HUES48 (cell line): ENCODE results near the gene LPCAT1.
"Not testable (repeated sequence)": the region's sequence is repeated elsewhere in the genome, so short reads cannot be mapped to it uniquely, and the experiment has no call there.

Source experiments
- H3K27ac ChIP-seq: one replicate; pipeline ENCODE4 v1.7.0; 2013; ENCODE audit warnings: low read depth, low read length, inconsistent platforms
- H3K27me3 ChIP-seq: 2 replicates; pipeline ENCODE4 v1.6.1; 2013; ENCODE audit warnings: mild to moderate bottlenecking, low read length; ENCODE audit not compliant: control insufficient read depth, insufficient read depth
- H3K36me3 ChIP-seq: 2 replicates; pipeline ENCODE4 v1.6.1; 2013; ENCODE audit warnings: low read length; ENCODE audit not compliant: control insufficient read depth, insufficient read depth
- H3K4me1 ChIP-seq: 2 replicates; pipeline ENCODE4 v1.6.1; 2013; ENCODE audit warnings: mild to moderate bottlenecking, low read length; ENCODE audit not compliant: control insufficient read depth, insufficient read depth
- H3K4me3 ChIP-seq: 2 replicates; pipeline ENCODE4 v1.5.1; 2013; ENCODE audit warnings: mild to moderate bottlenecking, low read depth, low read length
- H3K9ac ChIP-seq: 2 replicates; pipeline ENCODE4 v1.6.1; 2013; ENCODE audit warnings: mild to moderate bottlenecking, low read depth, low read length, moderate library complexity
- H3K9me3 ChIP-seq: 2 replicates; pipeline ENCODE4 v1.6.1; 2013; ENCODE audit warnings: low read length; ENCODE audit not compliant: control insufficient read depth, insufficient read depth

LPCAT1 gene

DNA sequence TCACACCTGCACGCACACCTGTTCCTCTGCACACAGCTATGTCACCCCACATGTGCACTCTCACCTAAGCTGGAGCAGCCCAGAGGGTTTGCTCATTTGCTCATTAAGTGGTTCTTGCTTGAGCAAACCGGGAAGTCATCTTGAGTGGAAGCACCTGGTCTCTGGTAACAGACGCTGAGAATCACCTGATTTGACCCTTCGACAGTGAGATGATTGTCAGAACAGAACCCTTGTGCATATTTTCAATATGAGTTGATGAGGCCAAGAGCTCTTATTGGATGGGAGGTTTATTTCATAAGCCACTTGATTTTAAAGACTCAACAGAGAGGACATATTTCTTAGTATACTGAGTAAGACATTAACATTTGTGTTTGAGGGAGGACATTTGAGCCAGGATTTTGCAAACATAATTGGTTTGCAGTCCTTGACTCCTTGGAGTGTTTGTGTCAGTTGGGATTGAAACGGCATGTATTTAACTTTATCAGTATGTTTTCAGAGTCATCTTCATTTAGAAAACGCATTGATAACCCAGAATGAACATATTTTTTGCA, 22.1 kb upstream of the LPCAT1 start:
- no peaks in the 10 kb centered on the region for H3K4me1 ChIP-seq
- no peaks in the 10 kb centered on the region for H3K9me3 ChIP-seq
- H3K9ac ChIP-seq: no peak overlapping the region
- no peak overlapping the region for H3K27ac ChIP-seq
- H3K4me3 ChIP-seq: no peak overlapping the region
- H3K27me3 ChIP-seq: no peaks in the 10 kb centered on the region
- no peaks in the 10 kb centered on the region for H3K36me3 ChIP-seq

DNA sequence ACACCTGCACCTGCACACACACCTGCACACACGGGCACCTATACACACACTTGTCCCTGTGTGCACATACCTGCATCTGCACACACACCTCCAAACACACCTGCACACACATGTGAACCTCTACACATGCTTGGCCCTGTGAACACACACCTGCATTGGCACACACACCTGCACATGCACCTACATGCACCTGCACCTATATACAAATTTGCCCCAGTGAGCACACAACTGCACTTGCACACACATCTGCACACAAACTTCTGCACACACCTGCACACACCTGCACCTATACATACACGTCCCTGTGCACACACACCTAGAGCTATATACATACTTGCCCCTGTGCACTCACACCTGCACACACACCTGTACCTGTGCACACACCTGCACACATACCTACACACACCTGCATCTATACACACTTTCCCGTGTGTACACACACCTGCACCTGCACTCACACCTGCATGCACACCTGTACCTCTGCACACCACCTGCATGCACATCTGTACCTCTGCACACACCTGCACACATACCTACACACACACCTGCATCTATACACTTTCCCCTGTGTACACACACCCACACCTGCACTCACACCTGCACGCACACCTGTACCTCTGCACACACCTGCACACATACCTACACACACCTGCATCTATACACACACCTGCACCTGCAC, 21.5 kb upstream of the LPCAT1 start:
- no peak overlapping the region for H3K27ac ChIP-seq
- no peak overlapping the region for H3K4me3 ChIP-seq
- H3K9me3 ChIP-seq: no peaks in the 10 kb centered on the region
- H3K4me1 ChIP-seq: no peaks in the 10 kb centered on the region
- H3K36me3 ChIP-seq: no peaks in the 10 kb centered on the region
- H3K9ac ChIP-seq: no peak overlapping the region
- H3K27me3 ChIP-seq: no peaks in the 10 kb centered on the region

DNA sequence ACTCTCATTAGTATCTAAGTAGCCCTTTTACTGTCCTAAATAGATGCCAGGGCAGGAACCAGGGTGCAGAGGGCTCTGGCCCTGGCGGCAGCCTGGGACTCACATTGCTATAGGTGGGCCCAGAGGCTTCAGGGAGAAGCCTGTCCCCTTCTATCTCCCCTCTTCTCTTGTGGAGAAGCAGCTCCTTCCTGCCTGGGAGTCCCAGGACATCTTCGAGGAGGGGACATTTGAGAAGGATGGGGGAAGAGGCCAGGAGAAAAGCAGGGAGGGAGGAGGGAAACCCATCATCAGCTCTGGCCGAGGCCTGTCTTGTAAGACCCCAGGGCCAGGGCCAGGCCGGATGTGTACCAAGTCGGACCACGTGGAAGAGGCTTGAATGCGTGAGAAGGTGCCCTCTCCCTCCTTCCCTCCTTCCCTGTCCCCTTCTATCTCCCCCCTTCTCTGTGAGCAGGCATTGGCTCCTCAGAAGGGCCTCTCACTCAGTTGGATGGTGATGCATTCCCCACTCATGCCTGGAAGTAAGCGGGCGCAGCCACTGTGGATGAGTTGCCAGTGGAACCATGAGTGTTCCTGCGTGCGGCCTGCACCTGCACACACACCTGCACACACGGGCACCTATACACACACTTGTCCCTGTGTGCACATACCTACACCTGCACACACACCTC, 20.7 kb upstream of the LPCAT1 start:
- Histone ChIP-seq H3K4me3 (no peak overlapping the region), H3K9ac (no peak overlapping the region), H3K27ac (no peak overlapping the region), H3K4me1 (no peaks in the 10 kb centered on the region), H3K27me3 (no peaks in the 10 kb centered on the region), H3K36me3 (no peaks in the 10 kb centered on the region), H3K9me3 (no peaks in the 10 kb centered on the region)

DNA sequence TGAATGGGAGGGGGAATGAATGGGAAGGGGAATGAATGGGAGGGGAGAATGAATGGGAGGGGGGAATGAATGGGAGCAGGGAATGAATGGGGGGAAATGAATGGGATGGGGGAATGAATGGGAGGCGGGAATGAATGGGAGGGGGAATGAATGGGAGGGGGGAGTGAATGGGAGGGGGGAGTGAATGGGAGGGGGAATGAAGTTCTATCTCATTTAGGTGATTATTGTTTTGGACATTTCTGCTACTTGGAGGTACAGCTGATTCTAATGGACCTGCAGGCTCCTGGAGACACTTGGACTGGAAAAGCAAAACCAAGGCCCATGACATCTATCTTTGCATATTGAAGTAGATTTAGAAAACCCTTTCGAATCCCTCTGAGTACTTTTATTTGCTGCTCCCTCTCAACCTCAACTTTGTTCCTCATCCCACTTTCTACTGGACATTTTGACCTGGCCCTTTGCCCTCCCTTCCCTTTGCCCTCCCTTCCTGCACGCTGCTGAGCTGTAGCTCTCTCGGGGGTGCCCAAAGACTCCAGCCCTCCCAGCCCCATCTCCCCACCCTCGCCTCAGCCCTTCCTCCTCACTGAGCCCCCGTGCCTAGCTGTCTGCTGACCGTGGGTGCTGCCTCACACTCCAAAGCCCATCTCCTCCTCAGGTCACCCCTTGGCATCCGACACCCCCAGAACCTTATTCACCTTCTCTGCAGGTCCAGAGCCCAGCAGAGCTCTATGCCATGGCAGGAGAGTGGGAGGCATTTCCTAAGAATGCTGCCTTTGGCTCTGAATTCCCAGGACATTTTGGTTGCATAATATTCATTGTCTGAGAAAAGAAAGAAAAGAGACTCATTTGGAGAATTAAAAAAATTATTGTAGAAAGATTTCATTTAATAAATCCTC, 19.9 kb upstream of the LPCAT1 start:
- H3K27ac ChIP-seq: no peak overlapping the region

DNA sequence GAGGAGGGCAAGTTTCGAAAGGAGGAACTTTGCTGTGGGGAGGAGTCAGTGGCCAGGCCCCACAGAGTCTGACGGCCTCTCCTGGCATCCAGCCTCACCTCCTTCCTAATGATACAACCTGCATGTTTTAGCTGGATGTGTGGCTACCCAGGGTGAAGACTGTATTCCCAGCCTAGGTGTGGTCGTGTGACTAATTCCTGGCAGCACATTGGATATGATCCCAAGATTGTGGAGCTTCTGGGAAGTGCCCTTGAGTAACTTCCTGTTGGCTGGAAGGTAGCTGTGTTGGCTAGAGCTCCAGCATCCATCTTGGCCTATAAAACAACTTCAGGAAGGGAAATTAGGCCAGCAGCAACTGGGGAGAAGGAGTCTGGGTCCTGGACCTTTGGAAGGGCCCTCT, 19.0 kb upstream of the LPCAT1 start:
- no peaks in the 10 kb centered on the region; the same call in 1 of the 2 replicates for H3K9me3 ChIP-seq
- no peaks in the 10 kb centered on the region for H3K27me3 ChIP-seq
- H3K4me1 ChIP-seq: no peaks in the 10 kb centered on the region
- no peaks in the 10 kb centered on the region for H3K36me3 ChIP-seq
- H3K9ac ChIP-seq: no peak overlapping the region
- no peak overlapping the region for H3K27ac ChIP-seq
- H3K4me3 ChIP-seq: no peak overlapping the region

More for the DNA sequence above, 19.9 kb upstream of the LPCAT1 start:
- Histone ChIP-seq H3K4me1 (no peaks in the 10 kb centered on the region), H3K36me3 (no peaks in the 10 kb centered on the region), H3K27me3 (no peaks in the 10 kb centered on the region), H3K4me3 (no peak overlapping the region), H3K9me3 (no peaks in the 10 kb centered on the region; the same call in 1 of the 2 replicates), H3K9ac (no peak overlapping the region)

DNA sequence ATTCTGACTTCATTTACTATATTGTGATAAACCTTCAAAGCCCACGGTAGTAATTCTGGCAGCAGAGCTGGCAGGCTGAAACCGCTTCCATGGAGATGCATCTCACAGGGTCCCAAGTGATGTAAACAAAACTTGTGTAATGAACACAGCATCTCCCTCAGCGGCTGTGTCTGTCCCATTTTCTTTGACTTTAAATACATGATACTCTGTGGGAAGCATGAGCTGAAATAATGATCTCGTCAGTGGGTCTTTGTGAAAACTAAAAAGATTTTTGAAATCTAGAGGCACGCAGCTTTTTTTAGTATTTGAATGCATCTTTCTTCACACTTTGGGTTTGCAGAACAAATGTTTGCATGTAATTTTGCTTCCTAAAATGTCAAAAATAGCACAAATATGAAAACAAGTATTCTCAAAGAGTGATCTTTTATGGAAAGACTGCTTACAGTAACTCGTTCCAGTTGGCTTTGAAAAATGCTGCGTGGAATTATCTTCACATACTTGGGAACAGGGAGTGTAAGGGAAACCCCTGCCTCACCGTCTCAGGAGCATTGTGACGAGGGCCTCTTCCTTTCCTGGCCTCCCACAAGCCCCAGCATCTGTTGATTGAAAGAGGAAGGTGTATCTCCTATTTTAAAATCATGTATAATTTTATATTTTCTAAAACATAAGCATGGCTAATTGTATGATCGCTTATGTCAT, 18.1 kb upstream of the LPCAT1 start:
- no peak overlapping the region for H3K9ac ChIP-seq
- H3K27ac ChIP-seq: no peak overlapping the region
- H3K4me1 ChIP-seq: no peaks in the 10 kb centered on the region

DNA sequence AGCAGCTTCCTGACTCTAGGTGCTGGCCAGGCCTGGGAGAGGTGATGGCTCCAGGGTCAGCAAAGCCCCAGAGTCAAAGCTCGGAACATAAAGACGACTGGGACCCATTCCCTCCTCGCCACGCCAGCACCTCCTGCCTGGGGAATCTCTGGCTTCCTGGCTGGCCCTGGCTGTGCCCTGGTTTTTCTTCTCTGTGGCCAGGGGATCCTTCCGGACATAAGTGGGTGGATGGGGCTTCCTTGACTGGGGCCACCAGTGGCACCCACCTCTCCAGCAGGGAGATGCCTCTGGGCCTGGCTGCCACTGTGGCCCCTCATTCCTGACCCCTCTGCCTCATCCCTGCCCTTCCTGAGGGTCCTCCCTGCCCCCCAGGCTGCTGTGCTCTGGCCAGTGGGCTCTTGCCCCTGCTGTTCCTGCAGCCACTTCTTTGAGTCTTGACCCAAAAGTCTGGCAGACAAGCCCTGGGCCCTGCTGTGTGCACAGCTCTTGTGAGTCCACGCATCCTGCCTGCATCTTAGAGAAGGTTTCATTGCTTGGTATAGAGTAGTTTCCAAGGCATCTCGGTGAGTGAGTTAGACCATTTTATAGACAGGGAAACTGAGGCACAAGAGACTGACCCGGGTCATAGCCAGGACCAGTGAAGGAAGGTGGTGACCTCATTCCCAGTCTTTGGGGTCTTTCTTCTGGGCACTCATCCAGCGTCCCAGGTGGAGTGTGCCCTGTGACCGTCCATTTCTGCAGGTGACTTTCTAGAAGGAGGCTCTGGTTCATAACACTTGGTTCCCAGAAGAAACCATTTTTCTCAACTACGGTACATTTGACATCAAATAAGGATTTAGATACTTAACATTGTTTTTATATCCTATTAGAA, 17.3 kb upstream of the LPCAT1 start:
- no peaks in the 10 kb centered on the region; the same call in 1 of the 2 replicates for H3K9me3 ChIP-seq
- no peaks in the 10 kb centered on the region for H3K27me3 ChIP-seq
- no peaks in the 10 kb centered on the region for H3K4me1 ChIP-seq
- H3K9ac ChIP-seq: no peak overlapping the region
- no peak overlapping the region for H3K4me3 ChIP-seq
- no peak overlapping the region for H3K27ac ChIP-seq
- H3K36me3 ChIP-seq: no peaks in the 10 kb centered on the region

More for the DNA sequence above, 18.1 kb upstream of the LPCAT1 start:
- H3K9me3 ChIP-seq: no peaks in the 10 kb centered on the region; the same call in 1 of the 2 replicates
- no peaks in the 10 kb centered on the region for H3K27me3 ChIP-seq
- H3K4me3 ChIP-seq: no peak overlapping the region
- H3K36me3 ChIP-seq: no peaks in the 10 kb centered on the region

DNA sequence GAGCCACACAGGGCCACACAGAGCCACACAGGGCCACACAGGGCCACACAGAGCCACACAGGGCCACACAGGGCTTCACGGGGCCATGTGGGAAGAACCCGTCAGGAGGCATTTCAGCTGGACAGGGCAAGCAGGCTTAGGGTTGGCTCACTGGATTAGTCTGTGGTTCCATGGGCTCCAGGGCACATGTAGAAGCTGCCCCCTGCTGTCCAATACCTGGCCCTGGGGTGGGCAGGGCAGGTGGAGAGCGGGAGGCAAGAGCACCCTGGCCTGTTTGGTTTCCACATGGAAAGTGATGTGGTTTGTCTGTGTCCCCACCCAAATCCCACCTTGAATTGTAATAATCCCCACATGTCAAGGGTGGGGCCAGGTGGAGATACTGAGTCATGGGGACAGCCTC, 16.4 kb upstream of the LPCAT1 start:
- Histone ChIP-seq H3K9ac (no peak overlapping the region), H3K9me3 (no peaks in the 10 kb centered on the region; the same call in 1 of the 2 replicates), H3K4me3 (no peak overlapping the region), H3K4me1 (no peaks in the 10 kb centered on the region), H3K36me3 (no peaks in the 10 kb centered on the region), H3K27ac (no peak overlapping the region), H3K27me3 (no peaks in the 10 kb centered on the region)

DNA sequence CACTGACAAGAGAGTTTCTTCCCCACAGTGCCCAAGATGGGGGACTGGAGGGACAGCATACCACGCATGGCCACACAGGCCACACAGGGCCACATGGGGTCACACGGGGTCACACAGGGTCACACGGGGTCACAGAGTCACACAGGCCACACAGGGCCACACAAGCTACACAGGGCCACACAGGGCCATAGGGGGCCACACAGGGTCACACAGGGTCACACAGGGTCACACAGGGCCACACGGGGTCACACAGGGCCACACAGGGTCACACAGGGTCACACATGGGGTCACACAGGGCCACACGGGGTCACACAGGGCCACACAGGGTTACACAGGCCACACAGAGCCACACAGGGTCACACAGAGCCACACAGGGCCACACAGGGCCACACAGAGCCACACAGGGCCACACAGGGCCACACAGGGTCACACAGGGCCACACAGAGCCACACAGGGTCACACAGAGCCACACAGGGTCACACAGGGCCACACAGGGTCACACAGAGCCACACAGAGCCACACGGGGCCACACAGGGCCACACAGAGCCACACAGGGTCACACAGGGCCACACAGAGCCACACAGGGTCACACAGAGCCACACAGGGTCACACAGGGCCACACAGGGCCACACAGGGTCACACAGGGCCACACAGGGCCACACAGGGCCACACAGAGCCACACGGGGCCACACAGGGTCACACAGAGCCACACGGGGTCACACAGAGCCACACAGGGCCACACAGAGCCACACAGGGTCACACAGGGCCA, 15.8 kb upstream of the LPCAT1 start:
- not testable (repeated sequence) for H3K9ac ChIP-seq, H3K4me1 ChIP-seq, H3K27ac ChIP-seq, H3K36me3 ChIP-seq, H3K27me3 ChIP-seq, H3K9me3 ChIP-seq, H3K4me3 ChIP-seq
